Activated B cell treated with CpG ODN at 0.5 μM for 24 hours (primary cell): ENCODE results near the gene ATXN7L2. TPM values are rescaled to one million over a fixed set of nuclear protein-coding genes. Genes with fewer than 3 reads are reported as not detected.

Experiments
- ATAC-seq: fragments of 200-7000 bp; cut with Tn5 transposase; one replicate; pipeline ENCODE4 v1.10.0; 2021; ENCODE audit warnings: low read depth, mild to moderate bottlenecking, moderate library complexity
- CTCF ChIA-PET: fragments of 350-600 bp; sonication (Branson Sonifier 250); formaldehyde crosslinking; loops from one replicate; lab custom pipeline; 2021; ENCODE audit warnings: antibody characterized with exemption; lab: Charles Lee
- POLR2A ChIA-PET: fragments of 350-600 bp; sonication (Branson Sonifier 250); formaldehyde crosslinking; loops from one replicate; lab custom pipeline; 2021; ENCODE audit warnings: antibody characterized with exemption; lab: Charles Lee
- DNase-seq: peaks from one replicate; pipeline ENCODE4 v3.0.0; 2022
- H3K27ac Mint-ChIP-seq: one replicate; pipeline ENCODE4 v1.8.0; 2020; ENCODE audit warnings: mixed read lengths
- H3K27me3 Mint-ChIP-seq: one replicate; pipeline ENCODE4 v1.8.0; 2021; ENCODE audit warnings: mixed read lengths
- H3K36me3 Mint-ChIP-seq: one replicate; pipeline ENCODE4 v1.8.0; 2021; ENCODE audit warnings: low read depth, mixed read lengths
- H3K4me1 Mint-ChIP-seq: one replicate; pipeline ENCODE4 v1.8.0; 2021; ENCODE audit warnings: mixed read lengths
- H3K4me3 Mint-ChIP-seq: one replicate; pipeline ENCODE4 v1.8.0; 2020; ENCODE audit warnings: mild to moderate bottlenecking, mixed read lengths
- H3K9me3 Mint-ChIP-seq: one replicate; pipeline ENCODE4 v1.8.0; 2020; ENCODE audit warnings: mixed read lengths
- intact Hi-C: fragments of 100-400 bp; cut with micrococcal nuclease; formaldehyde crosslinking; loops from one replicate; pipeline ENCODE4 v1.15.1; 2024
- total RNA-seq: library from RNA; stranded (reverse); gene quantifications from 2 replicates; pipeline ENCODE4 v1.2.3, GENCODE V29; 2022
- TF ChIP-seq, protein P1 (sequence below): fragments of 200-600 bp; IDR thresholded peaks from one replicate; pipeline ENCODE4 v1.8.0; 2022; ENCODE audit warnings: antibody characterized with exemption, mild to moderate bottlenecking

ATXN7L2 gene
- total RNA-seq, 1 donor from 2014 or later, result 7.5 TPM

DNA sequence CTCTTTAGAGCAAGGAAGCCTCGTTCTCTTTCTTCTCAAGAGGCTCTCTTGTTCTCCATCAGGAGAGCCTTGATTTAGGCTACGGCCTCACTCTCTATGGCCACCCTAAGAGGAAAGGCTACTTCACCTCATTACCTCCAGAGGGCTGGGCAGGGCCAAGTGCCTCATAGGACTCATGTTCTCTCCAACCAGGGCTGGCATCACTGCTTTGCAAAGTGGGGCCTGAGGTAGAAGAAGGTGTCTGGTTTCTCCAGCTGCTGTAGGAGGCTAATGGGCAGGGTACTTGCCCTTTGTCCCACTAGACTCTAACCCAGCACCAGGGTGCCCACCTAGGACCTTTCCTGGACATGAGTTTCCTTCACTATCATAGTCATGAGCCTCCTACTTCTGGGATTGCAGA lies 2.1 kb upstream of the ATXN7L2 start:
- POLR2A ChIA-PET, result no interaction called here
- H3K9me3 Mint-ChIP-seq, result no peaks in the 10 kb centered on the region
- H3K4me3 Mint-ChIP-seq, result no peak overlapping the region
- DNase-seq (no peak), ATAC-seq (no peak)
- H3K27ac Mint-ChIP-seq, result no peak overlapping the region
- H3K36me3 Mint-ChIP-seq, result peaks cover 10% of the 10 kb centered on the region
- H3K4me1 Mint-ChIP-seq, result peaks cover 27% of the 10 kb centered on the region
- peaks cover 26% of the 10 kb centered on the region for H3K27me3 Mint-ChIP-seq
- TF ChIP-seq, protein P1, sequence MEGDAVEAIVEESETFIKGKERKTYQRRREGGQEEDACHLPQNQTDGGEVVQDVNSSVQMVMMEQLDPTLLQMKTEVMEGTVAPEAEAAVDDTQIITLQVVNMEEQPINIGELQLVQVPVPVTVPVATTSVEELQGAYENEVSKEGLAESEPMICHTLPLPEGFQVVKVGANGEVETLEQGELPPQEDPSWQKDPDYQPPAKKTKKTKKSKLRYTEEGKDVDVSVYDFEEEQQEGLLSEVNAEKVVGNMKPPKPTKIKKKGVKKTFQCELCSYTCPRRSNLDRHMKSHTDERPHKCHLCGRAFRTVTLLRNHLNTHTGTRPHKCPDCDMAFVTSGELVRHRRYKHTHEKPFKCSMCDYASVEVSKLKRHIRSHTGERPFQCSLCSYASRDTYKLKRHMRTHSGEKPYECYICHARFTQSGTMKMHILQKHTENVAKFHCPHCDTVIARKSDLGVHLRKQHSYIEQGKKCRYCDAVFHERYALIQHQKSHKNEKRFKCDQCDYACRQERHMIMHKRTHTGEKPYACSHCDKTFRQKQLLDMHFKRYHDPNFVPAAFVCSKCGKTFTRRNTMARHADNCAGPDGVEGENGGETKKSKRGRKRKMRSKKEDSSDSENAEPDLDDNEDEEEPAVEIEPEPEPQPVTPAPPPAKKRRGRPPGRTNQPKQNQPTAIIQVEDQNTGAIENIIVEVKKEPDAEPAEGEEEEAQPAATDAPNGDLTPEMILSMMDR, result no peak
- CTCF ChIA-PET, result interaction anchor here (0.9 to 4.6 kb wide), 2 partner anchors 9 to 12 kb away, joined by 3 to 31 read pairs; partner anchors contain the start of gene CYB561D1
- intact Hi-C loops, result loop anchor here (5.0 kb wide), 1 partner anchor 199 kb away; the partner anchor contains the start of gene PSRC1

DNA sequence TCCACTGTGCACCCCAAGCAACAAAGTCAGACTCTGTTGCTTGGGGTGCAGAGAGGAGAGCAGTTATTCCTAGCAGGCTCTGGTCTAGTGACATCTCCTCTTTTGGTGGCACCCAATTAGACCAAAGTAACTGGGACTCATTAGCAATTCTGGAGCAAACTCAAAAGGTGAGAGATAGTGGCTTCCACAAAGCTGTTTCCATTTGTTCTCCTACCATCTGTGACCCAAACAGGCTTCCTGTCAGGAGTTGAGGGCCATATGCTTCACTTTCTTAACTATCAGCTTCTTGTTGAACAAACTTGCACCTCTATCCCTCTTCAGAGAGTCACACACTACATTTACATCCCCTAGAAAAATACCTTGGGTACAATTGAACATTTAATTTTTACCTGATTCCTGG lies 1.5 kb upstream of the ATXN7L2 start:
- ATAC-seq (no peak), DNase-seq (no peak)
- peak overlapping the region; percentile 38 for H3K4me3 Mint-ChIP-seq
- TF ChIP-seq, protein P1, result no peak
- H3K27ac Mint-ChIP-seq, result no peak overlapping the region
- CTCF ChIA-PET, result interaction anchor here (0.9 to 4.6 kb wide), 4 partner anchors 8 to 55 kb away, joined by 3 to 31 read pairs (median 8); partner anchors contain the start of gene CYB561D1
- peaks cover 24% of the 10 kb centered on the region for H3K27me3 Mint-ChIP-seq
- intact Hi-C loops, result loop anchor here (5.0 kb wide), 1 partner anchor 200 kb away; the partner anchor contains the start of gene PSRC1
- H3K9me3 Mint-ChIP-seq, result no peaks in the 10 kb centered on the region
- peaks cover 27% of the 10 kb centered on the region for H3K4me1 Mint-ChIP-seq
- POLR2A ChIA-PET, result interaction anchor here (0.6 to 2.5 kb wide), 4 partner anchors 26 to 268 kb away, joined by 8 to 34 read pairs (median 14); partner anchors contain the start of genes GNAI3, PSMA5 and SARS1
- H3K36me3 Mint-ChIP-seq, result peaks cover 10% of the 10 kb centered on the region

DNA sequence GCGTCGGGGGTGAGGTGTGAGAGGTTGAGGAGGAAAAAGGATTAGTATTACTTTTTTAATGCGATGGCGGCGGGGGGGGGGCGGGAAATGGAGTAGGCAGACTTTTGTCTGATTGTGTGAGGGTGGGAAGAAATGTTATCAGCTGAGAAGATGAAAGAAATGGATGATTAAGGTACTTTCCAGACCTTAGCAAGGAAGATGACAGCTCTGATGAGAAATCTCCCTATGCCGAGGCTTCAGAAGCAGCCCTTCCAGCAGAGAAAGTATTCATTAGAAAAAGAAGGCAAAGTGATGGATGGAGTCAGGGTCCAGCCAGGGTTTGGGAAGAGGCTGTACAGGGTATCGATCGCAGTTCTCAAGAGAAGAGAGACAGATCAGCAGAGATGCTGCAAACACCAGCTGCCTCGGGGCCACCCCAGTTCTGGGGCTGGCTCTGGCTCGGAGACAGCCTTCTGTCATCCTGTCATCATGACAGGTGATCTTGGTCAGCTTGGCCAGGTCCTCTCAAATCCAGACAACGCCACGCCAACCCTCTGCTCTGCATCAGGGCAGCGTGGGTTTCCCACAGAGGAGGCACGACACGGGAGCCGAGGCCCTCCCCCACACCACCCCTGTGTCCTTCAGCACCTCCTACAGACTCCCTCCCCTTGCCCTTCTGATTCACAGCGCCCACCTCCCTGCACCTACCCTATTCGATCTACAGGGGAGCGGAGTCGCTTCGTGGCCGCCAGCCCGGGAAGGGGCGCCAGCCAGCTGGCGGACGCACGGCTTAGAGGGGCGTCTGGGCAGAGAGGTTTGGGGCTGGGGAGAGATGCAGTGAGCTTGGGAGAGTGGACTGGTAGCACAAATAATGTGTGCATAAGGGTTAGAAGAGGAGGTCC lies 674 bp upstream of the ATXN7L2 start:
- peak overlapping the region; percentile 79 for H3K27ac Mint-ChIP-seq
- CTCF ChIA-PET, result interaction anchor here (0.7 to 4.6 kb wide), 8 partner anchors 10 to 205 kb away, joined by 3 to 31 read pairs (median 4); partner anchors contain the start of genes CYB561D1, GNAI3 and PSMA5
- H3K36me3 Mint-ChIP-seq, result peaks cover 16% of the 10 kb centered on the region
- ATAC-seq, result peak; percentile 43
- H3K4me3 Mint-ChIP-seq, result peak overlapping the region; percentile 94
- TF ChIP-seq, protein P1, result no peak
- POLR2A ChIA-PET, result interaction anchor here (0.6 to 2.5 kb wide), 20 partner anchors 10 to 791 kb away, joined by 3 to 34 read pairs (median 4); partner anchors contain the start of genes AMIGO1, AMPD2, CYB561D1 and GNAI3
- peaks cover 27% of the 10 kb centered on the region for H3K4me1 Mint-ChIP-seq
- peaks cover 24% of the 10 kb centered on the region for H3K27me3 Mint-ChIP-seq
- no peaks in the 10 kb centered on the region for H3K9me3 Mint-ChIP-seq
- intact Hi-C loops, result loop anchor here (1.0 to 5.0 kb wide), 5 partner anchors 11 to 501 kb away; partner anchors contain the start of genes AHCYL1, CYB561D1, GNAI3 and PSMA5
- DNase-seq, result peak; percentile 52

DNA sequence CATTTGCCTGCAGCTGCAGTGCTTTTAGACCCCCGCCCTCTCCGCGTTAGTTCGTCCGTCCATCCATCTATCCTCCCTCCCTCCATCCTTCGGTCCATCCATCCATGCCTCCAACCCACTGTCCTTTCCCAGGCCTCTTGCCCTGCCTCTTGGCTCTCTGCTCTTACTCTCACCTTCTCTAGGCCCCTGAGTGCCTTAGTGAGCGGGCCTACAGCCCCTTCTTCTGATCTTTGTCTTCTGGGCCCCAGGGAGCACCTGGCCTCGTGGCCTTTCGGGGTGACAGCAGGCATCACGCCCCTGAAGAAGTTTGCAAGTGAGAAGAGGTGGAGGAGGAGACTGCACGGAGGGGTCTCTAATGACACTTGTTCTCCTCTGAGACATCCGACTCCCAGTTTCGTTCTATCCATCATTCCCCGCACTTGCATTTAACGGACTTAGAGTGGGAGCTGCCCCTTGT lies 842 bp downstream of the ATXN7L2 start:
- ChIA-PET CTCF (interaction anchor here (1.6 to 4.6 kb wide), 4 partner anchors 9 to 64 kb away, joined by 6 to 31 read pairs (median 12); partner anchors contain the start of genes CYB561D1 and GNAI3), POLR2A (interaction anchor here (1.0 to 2.5 kb wide), 12 partner anchors 9 to 527 kb away, joined by 3 to 34 read pairs (median 8); partner anchors contain the start of genes CYB561D1, GNAI3, PSMA5 and PSRC1)
- H3K9me3 Mint-ChIP-seq, result no peaks in the 10 kb centered on the region
- peaks cover 27% of the 10 kb centered on the region for H3K36me3 Mint-ChIP-seq
- TF ChIP-seq, protein P1, result no peak
- peaks cover 11% of the 10 kb centered on the region for H3K27me3 Mint-ChIP-seq
- intact Hi-C loops, result loop anchor here (1.0 to 5.0 kb wide), 2 partner anchors 202 to 235 kb away; partner anchors contain the start of genes CELSR2 and PSRC1
- ATAC-seq, result no peak
- peak overlapping the region; percentile 94 for H3K4me3 Mint-ChIP-seq
- peak overlapping the region; percentile 91 for H3K27ac Mint-ChIP-seq
- DNase-seq, result no peak
- H3K4me1 Mint-ChIP-seq, result peaks cover 27% of the 10 kb centered on the region
